Activated CD4-positive, CD25-positive, alpha-beta regulatory T cell treated with anti-CD3 and anti-CD28 coated beads, Interleukin-2, amount 50 U/mL, for 16 hours (primary cell): ENCODE measurements around the gene AFAP1L2.
"Not testable (repeated sequence)": the region's sequence is repeated elsewhere in the genome, so short reads cannot be mapped to it uniquely, and the experiment has no call there.

Source experiments
- DNase-seq: peaks from one replicate; pipeline ENCODE4 v3.0.0-alpha.2; 2020; ENCODE audit warnings: low read depth, low spot score

The AFAP1L2 gene

DNA sequence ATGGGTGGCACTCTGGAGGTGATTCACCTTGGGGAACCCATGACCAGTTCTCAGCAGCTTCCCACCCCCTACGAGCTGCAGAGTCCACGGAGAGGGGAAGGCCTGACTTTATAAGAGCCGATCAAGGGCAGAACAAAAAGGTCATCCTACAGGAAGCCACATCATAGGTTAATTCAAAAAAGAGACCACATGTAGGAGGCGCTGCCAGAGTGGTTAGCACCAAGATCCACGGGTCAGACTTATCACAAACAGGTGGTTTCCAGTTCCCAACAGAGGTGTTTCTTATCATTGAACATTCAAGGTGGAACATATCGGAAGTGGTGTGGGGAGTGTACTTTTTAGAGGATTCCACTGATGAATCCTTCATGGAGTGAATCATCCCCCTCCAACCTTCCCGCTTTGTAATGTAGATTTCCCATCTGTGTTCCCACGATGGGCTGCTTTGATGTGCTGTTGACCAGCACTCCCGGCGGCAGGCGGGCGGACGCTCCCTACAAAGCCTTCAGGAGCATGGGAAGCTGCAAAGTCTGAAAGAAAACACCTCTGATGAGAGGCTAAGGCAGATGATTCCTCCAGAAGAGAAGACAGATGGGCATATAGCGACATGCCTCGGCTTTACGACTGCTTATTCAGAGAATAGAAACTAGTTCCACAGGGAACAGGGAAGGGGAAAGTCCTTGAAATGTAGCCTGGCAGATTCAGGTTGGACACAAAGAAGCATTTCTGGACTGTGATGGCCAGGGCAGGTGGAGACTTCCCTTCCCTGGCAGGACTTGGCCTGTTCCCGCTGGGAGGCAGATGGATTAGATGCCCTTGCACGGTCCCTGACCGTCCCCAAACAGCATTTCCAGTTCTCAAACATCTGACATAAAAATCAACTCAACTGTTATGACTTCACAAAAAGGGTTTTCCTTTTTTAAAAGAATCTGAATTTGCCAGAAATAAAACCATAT is 66.5 kb downstream of the AFAP1L2 start:
- DNase-seq = no peak

DNA sequence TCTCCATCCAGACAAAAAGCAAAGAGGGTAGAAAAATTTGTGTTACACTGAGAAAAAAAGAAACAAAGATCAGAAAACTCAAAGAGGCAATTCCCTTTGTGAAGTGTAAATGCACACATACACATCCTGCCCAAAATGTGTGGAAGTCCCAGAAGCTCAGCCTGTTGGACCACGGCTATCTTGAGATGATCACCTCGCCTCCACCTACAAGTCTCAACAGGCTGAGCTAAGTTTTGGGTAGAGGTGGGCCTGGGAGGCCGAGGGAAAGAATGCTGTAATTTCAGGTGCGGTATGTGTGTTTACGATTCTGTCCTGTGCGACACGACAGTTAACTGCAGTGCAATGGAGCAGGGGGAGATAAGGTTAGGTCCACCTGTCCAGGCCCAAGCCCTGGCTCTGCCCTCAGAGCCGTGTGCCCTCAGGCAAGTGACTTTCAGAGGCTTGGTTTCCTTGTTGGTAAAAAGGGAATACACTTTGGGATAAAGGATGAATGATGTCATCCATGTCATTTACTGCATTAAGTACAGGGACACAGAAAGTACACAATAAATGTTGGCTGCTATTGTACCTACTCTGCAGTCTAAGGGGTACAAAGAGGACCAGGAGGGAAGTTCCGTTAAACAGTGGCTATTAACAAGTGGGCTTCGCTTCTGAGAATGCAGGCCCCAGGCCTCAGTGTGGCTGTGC is 67.3 kb downstream of the AFAP1L2 start:
- DNase-seq = no peak

DNA sequence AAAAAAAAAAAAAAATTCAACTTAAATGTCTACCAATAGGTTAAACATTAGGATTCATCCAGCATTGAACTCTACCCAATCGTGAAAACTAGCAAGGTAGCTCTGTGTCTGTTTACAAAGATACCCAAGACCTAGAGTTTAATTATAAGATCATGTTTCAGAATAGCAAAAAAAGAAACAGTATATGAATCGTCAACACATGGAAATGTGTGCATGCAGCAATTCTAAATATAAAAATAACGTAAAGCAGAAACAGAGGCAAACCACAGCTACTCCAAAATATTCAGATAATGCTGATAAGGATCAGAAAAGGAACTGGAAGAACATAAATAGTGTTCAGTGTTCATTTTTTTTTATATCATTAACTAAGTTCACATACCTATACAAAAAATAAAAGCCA is 68.7 kb downstream of the AFAP1L2 start:
- DNase-seq = no peak

DNA sequence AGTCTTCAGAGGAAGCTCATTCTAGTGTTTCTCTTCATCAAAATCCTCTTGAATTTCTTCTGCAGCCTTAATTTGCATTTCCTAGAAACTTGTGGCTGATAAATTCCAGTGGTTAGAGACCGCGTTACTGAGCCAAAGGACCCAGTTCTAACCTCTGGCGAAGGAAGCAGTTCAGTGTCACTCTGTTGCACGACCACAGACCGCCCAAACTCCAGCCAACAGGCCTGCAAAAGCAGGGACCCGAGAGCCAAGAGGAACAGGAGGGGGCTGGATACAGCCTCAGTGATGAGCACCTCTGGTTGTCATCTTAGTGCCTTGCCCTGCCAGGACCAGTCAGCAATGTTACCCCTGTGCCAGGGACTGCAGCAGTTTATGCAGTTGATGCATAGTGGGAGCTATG is 70.0 kb downstream of the AFAP1L2 start:
- DNase-seq = no peak

DNA sequence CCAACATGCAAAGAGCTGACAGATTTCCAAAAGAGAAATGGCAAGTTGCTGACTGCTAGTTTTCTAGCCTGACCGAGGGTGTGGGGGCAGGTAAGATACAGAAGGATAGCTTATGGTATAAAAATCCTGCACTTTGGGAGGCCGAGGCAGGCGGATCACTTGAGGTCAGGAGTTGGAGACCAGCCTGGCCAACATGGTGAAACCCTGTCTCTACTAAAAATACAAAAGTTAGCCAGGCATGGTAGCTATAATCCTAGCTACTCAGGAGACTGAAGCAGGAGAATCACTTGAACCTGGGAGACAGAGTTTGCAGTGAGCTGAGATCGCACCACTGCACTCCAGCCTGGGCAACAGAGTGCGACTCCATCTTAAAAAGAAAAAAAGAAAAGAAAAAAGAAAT is 70.9 kb downstream of the AFAP1L2 start:
- DNase-seq = not testable (repeated sequence)

DNA sequence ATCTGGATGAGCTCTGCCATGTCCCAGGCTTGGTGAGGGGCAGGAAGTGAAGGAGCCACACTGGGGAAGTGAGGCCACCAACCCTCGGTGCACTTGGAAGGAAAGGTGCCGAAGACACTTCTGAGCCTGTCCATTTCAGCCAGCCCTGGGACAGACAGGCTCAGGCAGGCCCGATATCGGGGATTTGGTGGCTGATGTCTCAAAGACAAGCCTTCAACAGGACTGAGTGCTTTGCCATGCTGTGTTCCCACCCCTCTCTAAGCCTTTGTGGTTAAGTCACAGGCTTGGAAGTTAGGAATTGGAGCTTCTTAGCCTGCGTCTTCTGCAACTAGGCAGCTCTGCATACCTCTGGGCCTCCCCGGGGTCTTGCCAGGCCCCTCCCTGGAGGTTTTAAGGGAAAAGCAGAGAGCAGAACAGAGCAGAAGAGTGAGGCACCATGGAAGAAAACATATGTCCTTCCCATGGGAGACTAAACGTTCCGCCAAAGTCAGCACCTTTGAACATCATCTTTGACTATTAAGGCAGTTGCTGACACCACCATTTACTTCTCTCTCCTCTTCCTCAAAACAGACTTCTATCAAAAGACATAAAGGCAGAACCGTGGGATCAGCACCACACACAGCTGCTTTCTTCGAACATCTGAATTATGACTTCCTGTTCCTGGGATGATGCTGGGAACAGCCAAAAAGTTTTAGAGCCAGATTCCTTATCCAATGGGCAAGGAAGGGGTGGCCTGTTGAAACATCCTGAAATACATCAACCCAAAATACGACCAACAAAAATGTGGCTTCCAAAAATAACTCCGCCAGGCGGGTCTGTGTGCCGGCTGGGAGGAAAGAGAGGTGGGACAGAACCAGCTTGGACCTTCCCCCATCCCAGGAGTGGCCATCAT is 71.8 kb downstream of the AFAP1L2 start:
- no peak for DNase-seq

DNA sequence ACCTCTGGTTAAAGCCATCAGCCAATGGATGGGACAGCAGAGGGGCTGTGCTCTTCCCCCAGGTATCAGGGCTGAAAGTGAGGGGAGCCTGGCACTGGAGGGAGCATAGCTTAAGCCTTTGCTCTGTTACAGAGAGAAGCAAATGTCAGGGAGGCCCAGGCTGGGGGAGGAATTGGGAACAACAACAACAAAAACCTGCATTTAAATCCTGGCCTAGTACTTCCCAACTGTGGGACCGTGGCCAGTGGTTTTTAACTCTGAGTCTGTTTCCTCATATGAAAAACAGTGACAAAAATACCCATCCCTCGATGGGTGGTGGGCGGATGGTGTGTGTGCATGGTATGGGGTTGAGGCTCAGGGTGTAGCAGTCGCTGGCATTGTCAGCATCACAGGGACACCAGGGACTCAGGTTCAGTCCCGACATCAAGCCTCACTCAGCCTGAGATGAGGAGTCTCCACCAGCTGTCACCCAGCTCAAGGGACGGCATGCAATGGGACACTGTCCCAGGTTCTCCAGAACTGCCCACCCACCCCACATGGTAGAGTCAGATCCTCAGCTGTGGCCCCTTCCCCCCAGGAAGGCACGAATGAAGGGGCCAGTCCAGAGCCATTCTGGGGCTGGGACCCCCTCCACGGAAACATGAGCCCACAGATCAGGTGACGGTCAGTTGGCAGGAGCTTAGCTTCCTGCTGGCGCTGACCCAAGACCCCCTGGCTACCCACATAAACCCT is 74.5 kb downstream of the AFAP1L2 start:
- no peak for DNase-seq

DNA sequence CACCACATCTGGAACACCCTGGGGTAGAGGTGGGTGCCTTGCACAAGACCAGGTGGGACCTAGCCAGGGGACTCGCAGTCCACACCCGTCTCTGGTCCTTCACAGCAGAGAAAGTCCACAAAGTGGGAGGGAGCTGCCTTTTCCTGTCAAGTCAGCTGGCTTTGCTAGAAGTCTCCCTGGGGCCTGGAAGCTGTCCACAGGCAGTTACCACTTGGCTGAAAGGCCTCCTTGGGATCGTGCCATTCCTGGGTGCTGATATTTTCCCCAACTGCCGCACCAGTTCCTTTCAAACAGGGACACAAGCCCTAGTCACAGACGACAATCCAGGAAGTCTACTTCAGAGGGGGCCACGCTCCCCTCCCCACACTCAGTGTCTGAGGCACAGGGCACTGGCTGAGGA is 75.4 kb downstream of the AFAP1L2 start:
- DNase-seq = no peak

DNA sequence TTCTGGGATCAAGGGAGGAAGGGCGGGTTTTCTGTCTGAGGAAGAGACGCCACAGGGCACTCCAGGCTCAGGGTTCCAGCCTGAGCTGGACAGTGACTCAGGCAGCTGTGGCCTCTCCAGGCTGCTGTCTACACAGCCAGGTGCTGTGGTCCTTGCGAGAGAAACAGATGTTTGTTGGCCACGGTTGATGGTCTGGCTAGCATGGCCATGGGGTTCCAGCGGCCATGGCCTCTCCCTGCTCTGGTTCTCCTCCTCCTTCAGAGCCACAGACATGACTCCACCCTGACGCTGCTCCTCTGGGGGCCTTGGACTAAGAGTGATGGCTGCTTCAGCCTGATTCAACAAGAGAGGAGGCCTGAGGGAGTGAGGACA is 75.9 kb downstream of the AFAP1L2 start:
- no peak for DNase-seq

DNA sequence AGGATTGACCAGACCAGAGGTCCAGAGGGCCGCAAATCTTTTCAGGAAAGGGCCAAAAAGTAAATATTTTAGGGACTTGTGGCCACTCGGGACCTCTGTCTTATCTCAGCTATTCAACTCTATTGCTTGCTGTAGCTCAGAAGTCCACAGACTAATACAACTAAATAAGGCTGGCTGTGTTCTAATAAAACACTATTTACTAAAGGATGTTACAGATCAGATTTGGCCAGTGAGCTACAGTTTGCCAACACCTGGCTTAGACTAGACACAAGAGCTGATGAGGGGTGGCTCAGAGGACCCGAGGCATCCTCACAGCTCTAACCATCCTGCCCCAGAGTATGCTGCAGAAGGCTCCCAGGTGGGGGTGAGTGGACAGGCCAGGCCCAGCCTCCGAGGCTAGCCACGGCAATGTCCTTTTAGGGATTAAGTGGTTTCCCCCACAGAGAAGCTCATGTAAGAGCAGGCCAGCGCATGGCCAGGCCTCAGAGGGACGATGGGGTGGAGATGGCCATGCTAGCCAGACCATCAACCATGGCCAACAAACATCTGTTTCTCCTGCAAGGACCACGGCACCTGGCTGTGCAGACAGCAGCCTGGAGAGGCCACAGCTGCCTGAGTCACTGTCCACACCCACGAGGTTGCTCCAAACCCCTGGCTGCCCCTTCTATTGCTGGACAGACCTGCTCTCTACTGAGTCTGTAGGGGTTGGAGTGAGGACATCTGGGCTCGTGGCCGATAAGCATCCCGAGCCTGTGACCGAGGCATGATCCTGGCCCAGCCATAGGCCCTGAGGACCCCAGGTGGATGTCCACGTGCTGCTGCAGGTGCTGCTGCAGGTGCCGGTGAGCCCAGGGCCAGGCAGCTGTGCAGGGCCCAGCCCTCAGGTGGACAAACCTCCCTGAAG is 76.5 kb downstream of the AFAP1L2 start:
- DNase-seq = no peak

DNA sequence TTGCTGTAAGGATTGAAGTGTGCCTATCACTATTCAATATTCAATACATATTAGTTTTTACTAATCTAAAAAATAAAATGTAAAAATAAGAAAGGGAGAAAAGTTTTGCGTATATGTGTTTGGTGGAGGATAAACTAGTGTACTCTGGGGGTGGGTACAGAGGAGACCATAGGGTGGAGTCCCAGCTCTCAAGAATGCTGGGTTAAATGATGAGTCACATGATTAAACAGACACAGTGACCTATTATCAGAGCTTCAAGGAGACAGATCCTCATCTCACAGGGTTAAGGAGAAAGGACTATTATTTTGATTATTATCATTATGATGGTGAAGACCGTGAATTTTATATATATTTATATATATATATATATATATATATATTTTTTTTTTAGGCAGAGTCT is 77.5 kb downstream of the AFAP1L2 start:
- DNase-seq = no peak

DNA sequence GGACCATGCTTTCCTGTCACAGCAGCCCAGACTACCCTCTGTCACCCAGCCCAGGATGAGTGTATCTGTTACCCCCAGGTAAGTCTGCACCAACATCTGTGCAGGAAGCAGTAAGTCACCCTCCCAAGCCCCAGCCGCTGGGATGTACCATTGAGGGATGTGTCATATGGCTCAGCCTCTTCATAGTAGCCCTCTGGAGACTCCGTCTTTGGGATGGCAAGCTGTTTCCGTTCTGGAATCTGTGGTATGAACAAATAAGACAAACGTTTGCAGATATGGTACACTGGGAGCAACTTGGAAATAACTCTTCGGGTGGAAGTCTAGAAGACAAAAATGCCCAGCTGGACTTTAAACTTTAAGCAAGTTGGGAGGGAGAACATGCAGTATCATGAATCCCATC is 81.3 kb downstream of the AFAP1L2 start:
- no peak for DNase-seq

DNA sequence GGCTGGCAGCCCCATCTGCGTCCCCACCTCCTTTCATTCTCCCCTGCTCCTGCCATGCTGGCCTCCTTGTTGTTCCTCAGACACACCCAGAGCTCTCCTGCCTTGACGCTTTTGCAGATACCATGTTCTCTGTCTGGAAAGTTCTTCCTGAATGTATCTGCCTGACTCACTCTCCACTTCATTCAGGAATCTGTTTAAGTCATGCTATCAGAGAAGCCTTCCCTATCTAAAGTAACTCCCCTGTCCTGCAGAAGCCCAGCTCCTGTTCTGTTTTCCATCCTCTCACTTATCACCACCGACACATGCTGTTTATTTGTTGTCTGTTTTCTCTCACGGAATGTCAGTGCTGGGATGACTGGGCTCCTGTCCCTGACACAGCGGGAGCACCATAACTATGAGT is 82.0 kb downstream of the AFAP1L2 start:
- DNase-seq = no peak

DNA sequence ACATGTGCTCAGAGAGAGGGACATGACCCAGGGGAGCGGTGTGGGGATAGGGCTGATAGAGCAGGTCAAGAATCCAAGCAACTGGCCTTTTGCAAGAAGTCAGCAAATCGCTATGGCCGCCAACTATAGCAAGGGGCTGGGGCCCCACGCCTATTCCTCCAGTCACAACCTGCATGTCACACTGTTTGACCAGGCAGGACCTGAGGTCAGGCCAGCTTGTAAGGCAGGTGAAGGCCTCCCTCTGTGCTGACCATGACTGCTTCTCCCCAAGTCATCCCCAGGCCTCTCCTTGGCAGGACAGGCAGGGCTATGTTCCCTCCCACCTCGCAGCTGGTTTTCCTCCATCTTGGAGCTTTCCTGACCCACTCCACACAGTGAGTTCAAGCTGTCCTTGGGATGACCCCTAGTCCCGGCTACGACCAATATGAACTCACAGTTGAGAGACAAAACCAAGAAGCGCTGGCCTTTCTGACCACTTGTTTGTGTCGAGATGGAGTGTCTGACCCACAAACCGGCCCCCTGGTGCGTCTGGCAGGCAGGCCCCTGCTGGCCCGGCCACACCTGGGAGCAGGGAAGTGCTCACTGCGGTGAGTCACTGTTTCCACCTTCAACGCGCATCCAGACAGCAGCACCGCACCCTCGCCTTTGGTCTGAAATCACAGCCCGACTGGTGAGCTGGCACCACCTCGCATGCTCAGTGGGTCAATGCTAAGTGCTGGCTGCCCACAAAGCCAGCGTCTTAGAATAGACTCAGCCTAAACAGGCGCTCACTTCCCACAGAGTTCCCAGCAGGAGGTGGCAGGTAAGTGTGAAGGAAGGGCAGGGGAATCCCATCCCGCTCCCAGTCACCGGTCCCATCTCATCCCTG is 83.8 kb downstream of the AFAP1L2 start:
- no peak for DNase-seq

DNA sequence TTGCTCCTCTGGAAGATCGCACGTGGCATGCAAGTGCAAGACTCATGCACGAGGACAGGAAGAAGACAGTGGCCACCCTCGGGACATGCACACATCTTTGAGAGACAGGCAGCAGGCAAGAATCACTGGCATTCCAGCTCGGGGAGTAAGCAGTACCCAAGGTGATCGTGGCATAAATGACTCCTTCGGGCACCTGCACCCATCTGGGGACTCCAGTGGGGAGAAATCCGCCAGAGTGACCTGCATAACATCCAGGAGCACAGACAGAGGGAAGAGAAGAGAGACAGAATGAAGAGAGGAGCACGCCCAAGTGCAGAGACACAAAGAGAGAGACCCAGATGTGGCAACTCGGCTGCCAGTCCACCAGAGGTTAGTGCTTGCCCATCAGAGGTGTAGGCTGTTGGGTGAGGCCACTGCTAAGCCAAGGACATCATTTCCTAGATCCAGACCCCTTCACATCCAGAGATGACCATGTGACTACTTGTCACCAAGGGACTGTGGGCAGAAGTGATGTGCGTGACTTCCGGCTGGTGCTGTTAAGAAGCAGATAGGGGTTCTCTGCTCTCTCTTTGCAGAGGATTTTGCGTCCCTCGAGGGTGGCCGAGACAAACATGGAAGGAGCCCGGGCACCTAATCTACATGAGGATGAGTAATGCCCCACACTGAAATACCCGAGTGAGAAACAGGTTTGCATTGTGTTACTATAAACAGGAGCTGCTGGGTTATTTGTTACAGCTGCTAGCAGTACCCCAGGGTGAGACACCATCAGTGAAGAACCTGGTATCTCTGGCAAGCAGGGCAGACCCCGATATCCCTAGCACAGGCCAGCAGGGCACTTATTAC is 84.7 kb downstream of the AFAP1L2 start:
- DNase-seq = no peak

DNA sequence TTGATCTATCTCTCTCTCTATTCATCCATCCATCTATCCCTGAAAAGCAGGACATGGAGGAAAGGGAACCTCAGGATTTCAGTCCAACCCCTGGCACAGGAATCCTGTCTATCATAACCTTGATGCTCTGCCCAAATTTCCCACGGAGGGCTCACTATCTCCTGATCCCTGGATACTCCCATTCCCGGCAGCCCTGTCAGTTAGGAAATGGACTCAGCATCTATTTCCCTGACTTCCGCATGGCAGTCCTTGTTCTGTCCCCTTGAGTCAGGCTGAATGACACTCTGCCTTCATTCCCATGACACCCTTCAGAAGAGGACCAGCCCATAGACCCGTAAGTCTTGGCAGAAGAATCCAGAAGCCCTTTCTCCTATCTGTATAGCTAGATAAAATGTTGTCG is 87.6 kb downstream of the AFAP1L2 start:
- DNase-seq = no peak

DNA sequence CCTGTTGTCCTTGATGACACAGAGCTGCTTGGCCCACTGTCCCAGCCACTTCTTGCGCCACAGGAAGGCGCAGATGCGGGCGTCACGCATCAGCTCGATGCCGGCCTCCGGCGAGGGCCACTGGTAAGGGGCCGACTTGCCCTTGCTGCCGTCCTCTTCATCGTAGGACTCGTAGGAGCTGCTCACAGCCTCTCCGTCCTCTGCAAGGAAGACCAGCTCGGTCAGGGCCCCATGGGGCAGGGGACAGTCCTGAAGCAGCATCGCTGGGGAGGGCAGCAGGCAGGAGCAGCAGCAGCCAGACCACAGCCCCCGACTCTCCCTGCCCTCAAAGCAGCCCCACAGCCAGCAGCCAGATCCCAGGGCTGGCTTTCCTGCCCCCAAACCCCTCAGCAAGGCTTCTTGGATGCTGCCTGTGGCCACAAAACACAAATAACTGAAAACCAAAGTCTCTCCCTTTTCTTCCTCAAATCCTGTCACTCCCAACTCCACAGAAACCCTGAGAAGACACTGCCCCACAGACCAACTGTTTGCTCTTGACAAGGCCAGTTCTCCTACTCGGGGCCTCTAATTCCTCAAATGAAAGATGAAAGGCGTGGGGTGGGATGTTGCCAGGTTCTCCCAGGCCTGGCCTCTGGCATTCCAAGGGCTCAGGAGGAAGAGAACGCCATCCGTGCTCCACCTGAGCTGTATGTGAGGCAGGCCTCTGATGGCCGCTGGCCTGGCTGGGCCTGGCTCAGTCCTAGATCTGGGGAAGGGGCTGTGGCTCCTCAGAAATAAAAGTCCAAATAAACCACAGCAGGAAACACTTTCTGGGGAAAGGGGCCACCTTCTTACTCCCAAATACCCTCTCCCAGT is 88.5 kb downstream of the AFAP1L2 start:
- DNase-seq = no peak

DNA sequence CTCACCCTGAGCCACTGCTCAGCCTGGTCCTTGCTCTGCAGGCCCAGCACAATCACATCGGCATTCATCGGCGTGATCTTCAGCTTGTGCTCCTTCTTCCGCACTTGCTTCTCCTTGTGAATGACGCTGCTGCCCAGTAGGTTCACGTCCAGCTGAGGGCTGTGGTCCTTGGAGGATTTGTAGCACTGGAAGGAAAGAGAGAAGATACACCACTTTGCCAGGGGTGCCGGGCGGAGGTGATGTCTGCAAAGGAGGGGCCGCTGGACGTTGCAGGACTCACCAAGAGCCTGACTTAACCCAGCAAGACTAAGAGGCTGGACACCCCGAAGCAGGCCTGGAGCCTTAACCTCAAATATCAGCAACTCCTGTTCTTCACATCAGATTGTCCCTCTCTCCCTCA is 90.4 kb downstream of the AFAP1L2 start:
- no peak for DNase-seq
